GM19395 (cell line): ENCODE measurements around the gene RPS25.
A peak's percentile ranks its signal among the peaks of the same experiment; 100 is the strongest.
"Not testable (repeated sequence)": the region's sequence is repeated elsewhere in the genome, so short reads cannot be mapped to it uniquely, and the experiment has no call there.

Experiments
- ATAC-seq: cut with Tn5 transposase; IDR thresholded peaks from one replicate; pipeline ENCODE4 v1.9.1; 2021; ENCODE audit warnings: mild to moderate bottlenecking, moderate library complexity; ENCODE audit not compliant: unreplicated experiment

The RPS25 gene

GRCh38 chr11:119018074-119018938, at the start of gene RPS25, which contains the start of gene TRAPPC4:
RPS25 (minus strand) TSS chr11:119018343; CDS start chr11:119018284, 59 bp downstream.
TRAPPC4 (plus strand) TSS chr11:119018766; CDS start chr11:119018796, 30 bp downstream.
- peak; percentile 88 for ATAC-seq

- ATAC-seq: peak; percentile 86
These were observed 49.5 kb upstream of the RPS25 start, which contains the start of gene VPS11 for GRCh38 chr11:119067371-119068222. VPS11 (plus strand) TSS chr11:119067818; CDS start chr11:119067824, 6 bp downstream.

- ATAC-seq: no peak
These were observed 47.2 kb upstream of the RPS25 start for GRCh38 chr11:119065369-119065768.

- ATAC-seq: no peak
These were observed 44.6 kb upstream of the RPS25 start for GRCh38 chr11:119062779-119063178.

- no peak for ATAC-seq
These were observed 43.1 kb upstream of the RPS25 start for GRCh38 chr11:119061256-119061655.

GRCh38 chr11:119059128-119059527, 41.0 kb upstream of the RPS25 start:
- not testable (repeated sequence) for ATAC-seq

- ATAC-seq: peak; percentile 90
These were observed 39.0 kb upstream of the RPS25 start, which contains the start of gene HYOU1 for GRCh38 chr11:119057000-119057769. HYOU1 (minus strand) TSS chr11:119057205; CDS start chr11:119056160, 1,045 bp downstream.

GRCh38 chr11:119056421-119056999, 38.4 kb upstream of the RPS25 start:
- ATAC-seq: peak; percentile 20

GRCh38 chr11:119055901-119056300, 37.8 kb upstream of the RPS25 start:
- no peak for ATAC-seq

- no peak for ATAC-seq
These were observed 36.3 kb upstream of the RPS25 start for GRCh38 chr11:119054418-119054817.

- ATAC-seq: no peak
These were observed 34.1 kb upstream of the RPS25 start for GRCh38 chr11:119052163-119052814.

GRCh38 chr11:119051440-119052162, 33.5 kb upstream of the RPS25 start:
- ATAC-seq: no peak

GRCh38 chr11:119049081-119049480, 30.9 kb upstream of the RPS25 start:
- ATAC-seq: no peak

- no peak for ATAC-seq
These were observed 30.5 kb upstream of the RPS25 start for GRCh38 chr11:119048644-119049043.

GRCh38 chr11:119047205-119047604, 29.1 kb upstream of the RPS25 start:
- no peak for ATAC-seq

GRCh38 chr11:119046489-119046888, 28.3 kb upstream of the RPS25 start:
- no peak for ATAC-seq

GRCh38 chr11:119044708-119045107, 26.6 kb upstream of the RPS25 start:
- no peak for ATAC-seq

- no peak for ATAC-seq
These were observed 24.8 kb upstream of the RPS25 start for GRCh38 chr11:119042927-119043326.
